Suprapubic skin (tissue), 4 donors: ENCODE data around the gene TSKU. TPM values are rescaled to one million over a fixed set of nuclear protein-coding genes. Genes with fewer than 3 reads are reported as not detected.

ENCODE experiments used
- DNase-seq, 2 donors: peaks; one replicate each; pipeline ENCODE4 v3.0.0-alpha.2; 2019; ENCODE audit warnings: low spot score in 2 of 2
- H3K27ac ChIP-seq: fragments of 200-600 bp; sonication (generic); one replicate; pipeline ENCODE4 v1.5.1; 2019
- H3K27me3 ChIP-seq: fragments of 200-600 bp; sonication (generic); one replicate; pipeline ENCODE4 v1.5.1; 2019
- H3K36me3 ChIP-seq: fragments of 200-600 bp; sonication (generic); one replicate; pipeline ENCODE4 v1.5.1; 2019
- H3K4me1 ChIP-seq: fragments of 200-600 bp; sonication (generic); one replicate; pipeline ENCODE4 v1.5.1; 2019
- H3K4me3 ChIP-seq: fragments of 200-600 bp; sonication (generic); one replicate; pipeline ENCODE4 v1.5.1; 2019; ENCODE audit warnings: mild to moderate bottlenecking
- H3K9me3 ChIP-seq: fragments of 200-600 bp; sonication (generic); one replicate; pipeline ENCODE4 v1.5.1; 2019
- EP300 ChIP-seq: sonication (generic); formaldehyde crosslinking; IDR thresholded peaks from one replicate; pipeline ENCODE4 v1.6.1; 2017; ENCODE audit warnings: antibody characterized with exemption
- POLR2A ChIP-seq, 2 donors: fragments of 450-650 bp; IDR thresholded peaks; one replicate each; pipeline ENCODE4 v1.6.1; 2017; ENCODE audit warnings: antibody characterized with exemption in 2 of 2, mild to moderate bottlenecking in 2 of 2, moderate library complexity in 2 of 2
- POLR2AphosphoS5 ChIP-seq, 3 donors: sonication (generic); formaldehyde crosslinking; IDR thresholded peaks; one replicate each; pipeline ENCODE4 v1.6.1; 2017; ENCODE audit warnings: antibody characterized with exemption in 3 of 3
- WGBS: methylation state at CpG from one replicate; pipeline ENCODE4 v1.1.5; 2018; 5-methylcytosine and 5-hydroxymethylcytosine counted together
- total RNA-seq, 4 donors: library from RNA; depleted of rRNA; stranded (reverse); fragments of >200 nt; gene quantifications; one replicate each; pipeline ENCODE4 v1.1.0, GENCODE V29; 2016
- TF ChIP-seq, protein P1 (sequence below), 2 donors: fragments of 200-600 bp in 1 of 2; fragments of 450-650 bp in 1 of 2; sonication (generic) in 1 of 2; IDR thresholded peaks; one replicate each; pipeline ENCODE4 v1.5.1; 2016 to 2019; ENCODE audit warnings: antibody characterized with exemption in 2 of 2, mild to moderate bottlenecking in 1 of 2, moderate library complexity in 1 of 2

The TSKU gene
- total RNA-seq, 4 donors from 2014 or later, result 85.5 to 155 (median 128) TPM

DNA sequence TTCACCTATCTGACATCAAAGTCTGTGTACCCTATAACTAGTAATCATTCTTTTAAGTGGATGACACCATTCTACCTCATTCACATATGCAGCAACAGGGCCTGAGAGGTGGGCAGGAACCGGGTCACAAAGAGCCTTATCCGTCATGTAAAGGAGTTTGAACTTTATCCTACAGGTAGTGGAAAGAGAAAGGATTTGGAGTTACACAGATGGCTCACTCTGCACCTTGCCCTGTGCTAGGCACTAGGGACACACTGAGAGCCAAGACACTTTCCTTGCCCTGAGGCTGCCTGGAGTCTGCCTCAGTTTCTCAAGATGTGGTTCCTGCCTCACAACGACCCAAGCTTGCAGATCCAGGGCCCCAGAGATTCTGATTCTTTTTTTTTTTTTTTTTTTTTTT lies 63.3 kb downstream of the TSKU start:
- Histone ChIP-seq H3K4me1 (peaks cover 19% of the 10 kb centered on the region), H3K27me3 (no peaks in the 10 kb centered on the region), H3K9me3 (no peaks in the 10 kb centered on the region), H3K27ac (no peak overlapping the region), H3K4me3 (no peak overlapping the region), H3K36me3 (no peaks in the 10 kb centered on the region)
- WGBS, result 88% methylated on average over 3 of the region's 3 CpGs
- no peak for DNase-seq
- no peak for TF ChIP-seq POLR2A (IDR thresholded peaks at IDR 0.05)
- TF ChIP-seq, protein P1, sequence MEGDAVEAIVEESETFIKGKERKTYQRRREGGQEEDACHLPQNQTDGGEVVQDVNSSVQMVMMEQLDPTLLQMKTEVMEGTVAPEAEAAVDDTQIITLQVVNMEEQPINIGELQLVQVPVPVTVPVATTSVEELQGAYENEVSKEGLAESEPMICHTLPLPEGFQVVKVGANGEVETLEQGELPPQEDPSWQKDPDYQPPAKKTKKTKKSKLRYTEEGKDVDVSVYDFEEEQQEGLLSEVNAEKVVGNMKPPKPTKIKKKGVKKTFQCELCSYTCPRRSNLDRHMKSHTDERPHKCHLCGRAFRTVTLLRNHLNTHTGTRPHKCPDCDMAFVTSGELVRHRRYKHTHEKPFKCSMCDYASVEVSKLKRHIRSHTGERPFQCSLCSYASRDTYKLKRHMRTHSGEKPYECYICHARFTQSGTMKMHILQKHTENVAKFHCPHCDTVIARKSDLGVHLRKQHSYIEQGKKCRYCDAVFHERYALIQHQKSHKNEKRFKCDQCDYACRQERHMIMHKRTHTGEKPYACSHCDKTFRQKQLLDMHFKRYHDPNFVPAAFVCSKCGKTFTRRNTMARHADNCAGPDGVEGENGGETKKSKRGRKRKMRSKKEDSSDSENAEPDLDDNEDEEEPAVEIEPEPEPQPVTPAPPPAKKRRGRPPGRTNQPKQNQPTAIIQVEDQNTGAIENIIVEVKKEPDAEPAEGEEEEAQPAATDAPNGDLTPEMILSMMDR (IDR thresholded peaks at IDR 0.05), result no peak
- no peak for TF ChIP-seq EP300
- no peak for TF ChIP-seq POLR2AphosphoS5 (IDR thresholded peaks at IDR 0.05)

Other genes with a start within 250 kb of the TSKU start
- 10 to 100 TPM; 10.4 to 23.2 (median 17.5) TPM for gene LRRC32, start 112.6 kb upstream of the TSKU start, total RNA-seq
- gene ACER3, start 77.6 kb downstream of the TSKU start, total RNA-seq, result 10 to 100 TPM in 1 of 4 donors, 1 to 10 TPM in 3; 8.9 to 10.1 (median 9.5) TPM